HK-2 (cell line): ENCODE data around the gene P4HB.

Experiments used
- DNase-seq: peaks from one replicate; pipeline ENCODE4 v3.0.0-alpha.2; 2018; ENCODE audit not compliant: unreplicated experiment

Gene P4HB

GRCh38 chr17:81859906-81860755, at the start of gene P4HB:
Gene P4HB (minus strand): TSS chr17:81860535. CDS start chr17:81860471, 64 bp downstream.
- no peak for DNase-seq

GRCh38 chr17:81909231-81909630, 48.9 kb upstream of the P4HB start:
- no peak for DNase-seq

GRCh38 chr17:81908793-81909192, 48.5 kb upstream of the P4HB start:
- no peak for DNase-seq

- no peak for DNase-seq
These were observed 47.1 kb upstream of the P4HB start for GRCh38 chr17:81907219-81908145.

GRCh38 chr17:81906476-81907218, 46.3 kb upstream of the P4HB start:
- DNase-seq: no peak

- no peak for DNase-seq
These were observed 45.7 kb upstream of the P4HB start for GRCh38 chr17:81905993-81906392.

- no peak for DNase-seq
These were observed 45.1 kb upstream of the P4HB start for GRCh38 chr17:81905424-81905875.

GRCh38 chr17:81904600-81905423, 44.5 kb upstream of the P4HB start:
- DNase-seq: no peak

- DNase-seq: no peak
These were observed 43.7 kb upstream of the P4HB start for GRCh38 chr17:81903896-81904599.

- no peak for DNase-seq
These were observed 43.1 kb upstream of the P4HB start for GRCh38 chr17:81903415-81903831.

- no peak for DNase-seq
These were observed 42.5 kb upstream of the P4HB start for GRCh38 chr17:81902653-81903414.

- DNase-seq: no peak
These were observed 41.8 kb upstream of the P4HB start, which contains the start of gene NPB for GRCh38 chr17:81902023-81902652. Gene NPB (plus strand): TSS chr17:81902238. CDS start chr17:81902278, 40 bp downstream.

- DNase-seq: no peak
These were observed 41.1 kb upstream of the P4HB start for GRCh38 chr17:81901167-81902022.

GRCh38 chr17:81900181-81900820, 40.0 kb upstream of the P4HB start:
- DNase-seq: no peak

GRCh38 chr17:81899514-81900166, 39.3 kb upstream of the P4HB start:
- no peak for DNase-seq

GRCh38 chr17:81898885-81899284, 38.5 kb upstream of the P4HB start:
- DNase-seq: no peak
